ENCODE results near the gene WNT3A.

The WNT3A gene

DNA sequence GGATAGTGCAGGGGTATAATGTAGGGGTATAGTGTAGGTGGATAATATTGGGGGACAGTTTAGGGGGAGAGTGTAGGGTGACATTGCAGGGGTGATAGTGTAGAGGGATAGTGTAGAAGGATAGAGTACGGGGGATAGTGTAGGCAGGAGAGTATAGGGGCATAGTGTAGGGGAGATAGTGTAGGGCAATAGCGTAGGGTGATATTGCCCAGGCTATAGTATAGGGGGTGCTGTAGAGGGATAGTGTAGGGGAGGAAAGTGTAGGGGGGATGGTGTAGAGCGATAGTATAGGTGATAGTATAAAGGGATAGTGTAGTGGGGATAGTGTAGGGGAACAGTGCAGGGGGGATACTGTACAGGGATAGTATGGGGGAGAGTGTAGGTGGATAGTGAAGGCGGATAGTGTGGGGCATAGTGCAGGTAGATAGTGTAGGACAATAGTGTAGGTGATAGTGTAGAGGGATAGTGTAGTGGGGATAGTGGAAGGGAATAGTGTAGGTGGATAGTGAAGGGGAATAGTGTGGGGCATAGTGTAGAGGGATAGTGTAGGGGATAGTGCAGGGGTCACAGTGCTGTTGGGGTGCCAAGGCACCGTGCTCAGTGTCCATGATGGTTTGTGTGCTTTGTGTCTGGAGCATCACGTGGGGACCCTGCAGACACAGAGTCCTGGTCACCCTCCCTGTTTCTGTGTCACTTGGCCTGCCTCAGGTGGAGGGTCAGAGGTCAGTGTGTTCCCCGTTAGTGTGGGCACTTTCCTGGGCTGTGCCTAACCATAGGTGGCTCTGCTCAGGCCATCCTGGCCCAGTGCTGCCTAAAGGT, 65.2 kb downstream of the WNT3A start (continued):
- TF ChIP-seq, protein P1, sequence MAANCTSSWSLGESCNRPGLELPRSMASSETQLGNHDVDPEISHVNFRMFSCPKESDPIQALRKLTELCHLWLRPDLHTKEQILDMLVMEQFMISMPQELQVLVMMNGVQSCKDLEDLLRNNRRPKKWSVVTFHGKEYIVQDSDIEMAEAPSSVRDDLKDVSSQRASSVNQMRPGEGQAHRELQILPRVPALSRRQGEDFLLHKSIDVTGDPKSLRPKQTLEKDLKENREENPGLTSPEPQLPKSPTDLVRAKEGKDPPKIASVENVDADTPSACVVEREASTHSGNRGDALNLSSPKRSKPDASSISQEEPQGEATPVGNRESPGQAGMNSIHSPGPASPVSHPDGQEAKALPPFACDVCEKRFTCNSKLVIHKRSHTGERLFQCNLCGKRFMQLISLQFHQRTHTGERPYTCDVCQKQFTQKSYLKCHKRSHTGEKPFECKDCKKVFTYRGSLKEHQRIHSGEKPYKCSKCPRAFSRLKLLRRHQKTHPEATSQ (tag by site-specific recombination; IDR thresholded peaks at IDR 0.05), result peak; percentile 48; the same call in 1 of the 2 replicates
- TF ChIP-seq ZNF792 (tag by site-specific recombination; IDR thresholded peaks at IDR 0.05), result no peak
- TF ChIP-seq ZNF175 (tag by site-specific recombination; IDR thresholded peaks at IDR 0.05), result 0 out of 2 replicates have a peak, but pooled peaks have one; percentile 9
- TF ChIP-seq, protein P2, sequence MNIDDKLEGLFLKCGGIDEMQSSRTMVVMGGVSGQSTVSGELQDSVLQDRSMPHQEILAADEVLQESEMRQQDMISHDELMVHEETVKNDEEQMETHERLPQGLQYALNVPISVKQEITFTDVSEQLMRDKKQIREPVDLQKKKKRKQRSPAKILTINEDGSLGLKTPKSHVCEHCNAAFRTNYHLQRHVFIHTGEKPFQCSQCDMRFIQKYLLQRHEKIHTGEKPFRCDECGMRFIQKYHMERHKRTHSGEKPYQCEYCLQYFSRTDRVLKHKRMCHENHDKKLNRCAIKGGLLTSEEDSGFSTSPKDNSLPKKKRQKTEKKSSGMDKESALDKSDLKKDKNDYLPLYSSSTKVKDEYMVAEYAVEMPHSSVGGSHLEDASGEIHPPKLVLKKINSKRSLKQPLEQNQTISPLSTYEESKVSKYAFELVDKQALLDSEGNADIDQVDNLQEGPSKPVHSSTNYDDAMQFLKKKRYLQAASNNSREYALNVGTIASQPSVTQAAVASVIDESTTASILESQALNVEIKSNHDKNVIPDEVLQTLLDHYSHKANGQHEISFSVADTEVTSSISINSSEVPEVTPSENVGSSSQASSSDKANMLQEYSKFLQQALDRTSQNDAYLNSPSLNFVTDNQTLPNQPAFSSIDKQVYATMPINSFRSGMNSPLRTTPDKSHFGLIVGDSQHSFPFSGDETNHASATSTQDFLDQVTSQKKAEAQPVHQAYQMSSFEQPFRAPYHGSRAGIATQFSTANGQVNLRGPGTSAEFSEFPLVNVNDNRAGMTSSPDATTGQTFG (tag by site-specific recombination; IDR thresholded peaks at IDR 0.05; ENCODE audit: borderline replicate concordance), result no peak
- TF ChIP-seq FEZF1 (tag by site-specific recombination; IDR thresholded peaks at IDR 0.05), result no peak
- no peak for TF ChIP-seq ZNF664 (tag by site-specific recombination; IDR thresholded peaks at IDR 0.05)
- TF ChIP-seq, protein P3, sequence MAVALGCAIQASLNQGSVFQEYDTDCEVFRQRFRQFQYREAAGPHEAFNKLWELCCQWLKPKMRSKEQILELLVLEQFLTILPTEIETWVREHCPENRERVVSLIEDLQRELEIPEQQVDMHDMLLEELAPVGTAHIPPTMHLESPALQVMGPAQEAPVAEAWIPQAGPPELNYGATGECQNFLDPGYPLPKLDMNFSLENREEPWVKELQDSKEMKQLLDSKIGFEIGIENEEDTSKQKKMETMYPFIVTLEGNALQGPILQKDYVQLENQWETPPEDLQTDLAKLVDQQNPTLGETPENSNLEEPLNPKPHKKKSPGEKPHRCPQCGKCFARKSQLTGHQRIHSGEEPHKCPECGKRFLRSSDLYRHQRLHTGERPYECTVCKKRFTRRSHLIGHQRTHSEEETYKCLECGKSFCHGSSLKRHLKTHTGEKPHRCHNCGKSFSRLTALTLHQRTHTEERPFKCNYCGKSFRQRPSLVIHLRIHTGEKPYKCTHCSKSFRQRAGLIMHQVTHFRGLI (tag by site-specific recombination; IDR thresholded peaks at IDR 0.05), result no peak
- TF ChIP-seq HOXA7 (CRISPR knock-in tag; IDR thresholded peaks at IDR 0.05; ENCODE audit: borderline replicate concordance), result no peak
- TF ChIP-seq SETDB1 (IDR thresholded peaks at IDR 0.05; ENCODE audit: insufficient read length, low read length), result no peak
- no peak for TF ChIP-seq ZNF350 (tag by site-specific recombination; IDR thresholded peaks at IDR 0.05)
- no peak for TF ChIP-seq ZNF132 (tag by site-specific recombination; IDR thresholded peaks at IDR 0.05; ENCODE audit: borderline replicate concordance)
- TF ChIP-seq ZNF335 (tag by site-specific recombination; conservative IDR thresholded peaks at IDR 0.05), result no peak
- TF ChIP-seq, protein P4, sequence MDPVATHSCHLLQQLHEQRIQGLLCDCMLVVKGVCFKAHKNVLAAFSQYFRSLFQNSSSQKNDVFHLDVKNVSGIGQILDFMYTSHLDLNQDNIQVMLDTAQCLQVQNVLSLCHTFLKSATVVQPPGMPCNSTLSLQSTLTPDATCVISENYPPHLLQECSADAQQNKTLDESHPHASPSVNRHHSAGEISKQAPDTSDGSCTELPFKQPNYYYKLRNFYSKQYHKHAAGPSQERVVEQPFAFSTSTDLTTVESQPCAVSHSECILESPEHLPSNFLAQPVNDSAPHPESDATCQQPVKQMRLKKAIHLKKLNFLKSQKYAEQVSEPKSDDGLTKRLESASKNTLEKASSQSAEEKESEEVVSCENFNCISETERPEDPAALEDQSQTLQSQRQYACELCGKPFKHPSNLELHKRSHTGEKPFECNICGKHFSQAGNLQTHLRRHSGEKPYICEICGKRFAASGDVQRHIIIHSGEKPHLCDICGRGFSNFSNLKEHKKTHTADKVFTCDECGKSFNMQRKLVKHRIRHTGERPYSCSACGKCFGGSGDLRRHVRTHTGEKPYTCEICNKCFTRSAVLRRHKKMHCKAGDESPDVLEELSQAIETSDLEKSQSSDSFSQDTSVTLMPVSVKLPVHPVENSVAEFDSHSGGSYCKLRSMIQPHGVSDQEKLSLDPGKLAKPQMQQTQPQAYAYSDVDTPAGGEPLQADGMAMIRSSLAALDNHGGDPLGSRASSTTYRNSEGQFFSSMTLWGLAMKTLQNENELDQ (tag by site-specific recombination; IDR thresholded peaks at IDR 0.05; ENCODE audit: low read depth), result no peak
- TF ChIP-seq, protein P5, sequence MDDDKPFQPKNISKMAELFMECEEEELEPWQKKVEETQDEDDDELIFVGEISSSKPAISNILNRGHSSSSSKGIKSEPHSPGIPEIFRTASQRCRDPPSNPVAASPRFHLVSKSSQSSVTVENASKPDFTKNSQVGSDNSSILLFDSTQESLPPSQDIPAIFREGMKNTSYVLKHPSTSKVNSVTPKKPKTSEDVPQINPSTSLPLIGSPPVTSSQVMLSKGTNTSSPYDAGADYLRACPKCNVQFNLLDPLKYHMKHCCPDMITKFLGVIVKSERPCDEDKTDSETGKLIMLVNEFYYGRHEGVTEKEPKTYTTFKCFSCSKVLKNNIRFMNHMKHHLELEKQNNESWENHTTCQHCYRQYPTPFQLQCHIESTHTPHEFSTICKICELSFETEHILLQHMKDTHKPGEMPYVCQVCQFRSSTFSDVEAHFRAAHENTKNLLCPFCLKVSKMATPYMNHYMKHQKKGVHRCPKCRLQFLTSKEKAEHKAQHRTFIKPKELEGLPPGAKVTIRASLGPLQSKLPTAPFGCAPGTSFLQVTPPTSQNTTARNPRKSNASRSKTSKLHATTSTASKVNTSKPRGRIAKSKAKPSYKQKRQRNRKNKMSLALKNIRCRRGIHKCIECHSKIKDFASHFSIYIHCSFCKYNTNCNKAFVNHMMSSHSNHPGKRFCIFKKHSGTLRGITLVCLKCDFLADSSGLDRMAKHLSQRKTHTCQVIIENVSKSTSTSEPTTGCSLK (tag by site-specific recombination; IDR thresholded peaks at IDR 0.05), result no peak
- TF ChIP-seq OVOL3 (tag by site-specific recombination; IDR thresholded peaks at IDR 0.05), result no peak
- TF ChIP-seq ZNF155 (tag by site-specific recombination; IDR thresholded peaks at IDR 0.05), result no peak
- TF ChIP-seq ZNF658 (tag by site-specific recombination; IDR thresholded peaks at IDR 0.05), result no peak
- no peak for TF ChIP-seq ZXDB (tag by site-specific recombination; IDR thresholded peaks at IDR 0.05)
